ENCODE data around the gene UBR4.

The UBR4 gene

GRCh38 chr1:19140465-19140864, 69.6 kb downstream of the UBR4 start:
- ChIA-PET CTCF (no interaction called here), POLR2A (no interaction called here)
- TF ChIP-seq PKNOX1 (IDR thresholded peaks at IDR 0.05) = no peak
- TF ChIP-seq BHLHE40 (IDR thresholded peaks at IDR 0.05; ENCODE audit: borderline replicate concordance) = no peak
- no peak for TF ChIP-seq FOXK2 (IDR thresholded peaks at IDR 0.05)
- no peak for TF ChIP-seq SP1 (IDR thresholded peaks at IDR 0.05)
- no peak for TF ChIP-seq L3MBTL2 (conservative IDR thresholded peaks at IDR 0.05)
- no peak for TF ChIP-seq LEF1 (IDR thresholded peaks at IDR 0.05; ENCODE audit: borderline replicate concordance)
- no peak for DNase-seq (ENCODE audit: extremely low spot score)

DNA sequence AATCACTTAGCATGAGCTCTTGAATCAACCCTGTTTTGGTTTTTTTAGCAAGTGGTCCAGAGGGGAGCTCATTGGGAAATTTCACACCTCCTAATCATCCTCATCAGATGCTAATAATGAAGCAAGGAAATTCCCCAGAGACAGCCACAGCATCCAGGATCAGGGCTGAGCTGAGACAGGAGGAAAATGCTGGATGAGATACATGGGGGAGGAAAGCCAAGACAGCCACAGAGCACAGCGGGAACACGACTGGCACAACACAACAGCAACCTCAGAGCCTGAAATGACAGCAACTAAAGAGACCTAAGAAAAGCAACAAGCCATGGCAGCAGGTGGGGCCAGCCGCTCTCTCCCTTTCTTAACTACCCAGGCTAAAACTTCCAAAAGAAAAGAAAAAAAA, 70.4 kb downstream of the UBR4 start:
- TF ChIP-seq LEF1 (IDR thresholded peaks at IDR 0.05; ENCODE audit: borderline replicate concordance) = no peak
- no peak for TF ChIP-seq ZNF384 (IDR thresholded peaks at IDR 0.05)
- TF ChIP-seq CTBP1 (IDR thresholded peaks at IDR 0.05; ENCODE audit: borderline replicate concordance) = no peak
- TF ChIP-seq BHLHE40 (IDR thresholded peaks at IDR 0.05; ENCODE audit: borderline replicate concordance) = no peak
- TF ChIP-seq ARNT (IDR thresholded peaks at IDR 0.05) = no peak
- TF ChIP-seq NFRKB (IDR thresholded peaks at IDR 0.05) = no peak
- no peak for TF ChIP-seq SUZ12 (IDR thresholded peaks at IDR 0.05)
- no peak for TF ChIP-seq PKNOX1 (IDR thresholded peaks at IDR 0.05)
- TF ChIP-seq FOXA1 (IDR thresholded peaks at IDR 0.05) = no peak
- TF ChIP-seq FOXM1 (IDR thresholded peaks at IDR 0.05; ENCODE audit: borderline replicate concordance) = no peak
- no peak for DNase-seq (ENCODE audit: extremely low spot score)
- CTCF ChIA-PET = no interaction called here
- POLR2A ChIA-PET = no interaction called here

DNA sequence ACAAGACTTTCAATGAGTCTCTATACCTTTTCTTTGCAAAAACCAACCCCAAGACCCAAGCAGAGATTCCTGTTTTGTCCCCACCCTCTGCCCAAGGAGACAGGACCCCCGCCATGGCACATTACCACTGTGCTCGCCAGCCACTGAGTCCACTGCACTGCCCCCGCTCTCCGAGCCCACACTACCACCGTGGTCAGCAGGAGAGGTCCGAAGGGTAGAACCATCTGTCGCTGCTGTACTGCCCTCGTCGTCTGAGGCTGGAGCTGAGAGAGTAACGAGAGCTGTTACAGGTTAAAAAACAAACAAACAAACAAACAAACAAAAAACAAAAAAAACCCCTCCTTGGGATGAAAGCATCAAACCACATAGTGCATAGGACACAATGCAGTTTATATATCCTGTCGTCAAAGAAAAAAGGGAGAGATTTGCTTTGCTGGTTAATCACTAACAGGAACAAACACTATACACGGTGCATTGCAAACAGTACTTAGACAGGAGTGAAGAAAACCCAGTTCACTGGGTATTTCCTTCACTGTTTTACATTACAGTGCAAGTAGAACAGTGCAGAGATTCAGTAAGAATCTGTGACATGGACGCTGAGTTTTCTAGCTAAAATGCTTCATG, 71.0 kb downstream of the UBR4 start:
- DNase-seq (ENCODE audit: extremely low spot score) = no peak
- CTCF ChIA-PET = interaction anchor here (0.6 kb wide), 1 partner anchor 10 kb away, joined by 4 read pairs; no protein-coding TSS in a partner anchor
- TF ChIP-seq PKNOX1 (IDR thresholded peaks at IDR 0.05) = no peak
- no peak for TF ChIP-seq NFRKB (IDR thresholded peaks at IDR 0.05)
- no peak for TF ChIP-seq BHLHE40 (IDR thresholded peaks at IDR 0.05; ENCODE audit: borderline replicate concordance)
- TF ChIP-seq SP1 (IDR thresholded peaks at IDR 0.05) = no peak
- TF ChIP-seq L3MBTL2 (conservative IDR thresholded peaks at IDR 0.05) = no peak
- no peak for TF ChIP-seq ZNF384 (IDR thresholded peaks at IDR 0.05)
- no peak for TF ChIP-seq FOXM1 (IDR thresholded peaks at IDR 0.05; ENCODE audit: borderline replicate concordance)
- TF ChIP-seq SUZ12 (IDR thresholded peaks at IDR 0.05) = no peak
- no peak for TF ChIP-seq FOXA1 (IDR thresholded peaks at IDR 0.05)
- no peak for TF ChIP-seq LEF1 (IDR thresholded peaks at IDR 0.05; ENCODE audit: borderline replicate concordance)
- no peak for TF ChIP-seq ARNT (IDR thresholded peaks at IDR 0.05)
- TF ChIP-seq CTBP1 (IDR thresholded peaks at IDR 0.05; ENCODE audit: borderline replicate concordance) = no peak
- no peak for TF ChIP-seq FOXK2 (IDR thresholded peaks at IDR 0.05)
- POLR2A ChIA-PET = no interaction called here

GRCh38 chr1:19138331-19138730, 71.7 kb downstream of the UBR4 start:
- ChIA-PET CTCF (no interaction called here), POLR2A (no interaction called here)
- TF ChIP-seq ELF4 (IDR thresholded peaks at IDR 0.05) = no peak
- no peak for TF ChIP-seq L3MBTL2 (conservative IDR thresholded peaks at IDR 0.05)
- no peak for TF ChIP-seq FOXM1 (IDR thresholded peaks at IDR 0.05; ENCODE audit: borderline replicate concordance)
- TF ChIP-seq BHLHE40 (IDR thresholded peaks at IDR 0.05; ENCODE audit: borderline replicate concordance) = no peak
- no peak for TF ChIP-seq PKNOX1 (IDR thresholded peaks at IDR 0.05)
- no peak for TF ChIP-seq TARDBP (IDR thresholded peaks at IDR 0.05)
- TF ChIP-seq FOXK2 (IDR thresholded peaks at IDR 0.05) = no peak
- no peak for TF ChIP-seq NFRKB (IDR thresholded peaks at IDR 0.05)
- TF ChIP-seq SP1 (IDR thresholded peaks at IDR 0.05) = no peak
- no peak for TF ChIP-seq CTBP1 (IDR thresholded peaks at IDR 0.05; ENCODE audit: borderline replicate concordance)
- no peak for TF ChIP-seq ZNF384 (IDR thresholded peaks at IDR 0.05)
- no peak for DNase-seq (ENCODE audit: extremely low spot score)

GRCh38 chr1:19137158-19137557, 72.9 kb downstream of the UBR4 start:
- ChIA-PET POLR2A (no interaction called here), CTCF (no interaction called here)
- no peak for TF ChIP-seq CTBP1 (IDR thresholded peaks at IDR 0.05; ENCODE audit: borderline replicate concordance)
- TF ChIP-seq ARNT (IDR thresholded peaks at IDR 0.05) = no peak
- TF ChIP-seq NFRKB (IDR thresholded peaks at IDR 0.05) = no peak
- TF ChIP-seq SP1 (IDR thresholded peaks at IDR 0.05) = no peak
- DNase-seq (ENCODE audit: extremely low spot score) = no peak

DNA sequence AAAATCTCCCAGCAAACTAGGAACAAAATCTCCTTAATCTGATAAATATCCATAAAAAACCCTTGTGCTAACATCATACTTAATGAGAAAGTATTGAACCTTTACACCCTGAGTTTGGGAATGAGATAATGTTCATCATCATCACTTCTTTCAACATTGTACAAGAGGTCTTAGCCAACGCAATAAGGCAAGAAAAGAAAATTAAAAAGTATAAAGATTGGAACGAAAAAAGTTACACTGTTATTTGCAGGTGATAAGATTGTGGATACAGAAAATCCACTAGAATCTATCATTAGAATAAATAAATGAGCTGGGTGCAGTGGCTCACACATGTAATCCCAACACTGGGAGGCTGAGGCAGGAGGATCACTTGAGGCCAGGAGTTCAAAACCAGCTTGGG, 76.7 kb downstream of the UBR4 start:
- CTCF ChIA-PET = interaction anchor here (0.6 kb wide), 1 partner anchor 401 kb away, joined by 5 read pairs; no protein-coding TSS in a partner anchor
- TF ChIP-seq BHLHE40 (IDR thresholded peaks at IDR 0.05; ENCODE audit: borderline replicate concordance) = no peak
- DNase-seq (ENCODE audit: extremely low spot score) = no peak
- POLR2A ChIA-PET = no interaction called here

DNA sequence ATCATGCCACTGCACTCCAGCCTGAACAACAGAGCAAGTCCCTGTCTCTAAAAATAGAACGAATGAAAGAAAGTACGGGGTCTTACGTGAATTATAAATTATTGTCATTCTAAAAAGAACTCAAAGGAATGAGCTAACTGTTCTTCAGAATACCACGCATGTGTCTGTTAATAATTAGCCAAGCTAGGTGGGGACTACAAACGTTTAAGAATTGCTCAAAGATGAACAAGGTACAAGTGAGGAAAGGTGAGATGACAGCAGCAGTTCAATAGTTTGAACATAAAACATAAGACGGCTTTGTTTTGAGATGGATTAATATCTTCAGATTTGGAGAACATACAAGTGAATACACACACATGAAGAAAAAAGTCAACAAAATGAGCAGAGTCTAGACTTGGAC, 79.6 kb downstream of the UBR4 start:
- no peak for DNase-seq (ENCODE audit: extremely low spot score)
- TF ChIP-seq SP1 (IDR thresholded peaks at IDR 0.05) (no peak), FOXA1 (IDR thresholded peaks at IDR 0.05) (no peak), LEF1 (IDR thresholded peaks at IDR 0.05; ENCODE audit: borderline replicate concordance) (no peak), HDGF (IDR thresholded peaks at IDR 0.05; ENCODE audit: borderline replicate concordance) (no peak), FOXK2 (IDR thresholded peaks at IDR 0.05) (no peak), FOXM1 (IDR thresholded peaks at IDR 0.05; ENCODE audit: borderline replicate concordance) (no peak), PKNOX1 (IDR thresholded peaks at IDR 0.05) (no peak), TARDBP (IDR thresholded peaks at IDR 0.05) (no peak), ARNT (IDR thresholded peaks at IDR 0.05) (no peak), NFRKB (IDR thresholded peaks at IDR 0.05) (no peak), L3MBTL2 (conservative IDR thresholded peaks at IDR 0.05) (no peak), CTBP1 (IDR thresholded peaks at IDR 0.05; ENCODE audit: borderline replicate concordance) (no peak), BHLHE40 (IDR thresholded peaks at IDR 0.05; ENCODE audit: borderline replicate concordance) (no peak), ELF4 (IDR thresholded peaks at IDR 0.05) (no peak), ZNF384 (IDR thresholded peaks at IDR 0.05) (no peak)
- POLR2A ChIA-PET = no interaction called here
- CTCF ChIA-PET = no interaction called here
